Esophagus muscularis mucosa (tissue), 3 donors: ENCODE results near the gene LRRC4C.

Experiments
- CTCF ChIP-seq, 3 experiments: fragments of 200-600 bp in 2 of 3; fragments of 450-650 bp in 1 of 3; sonication (generic) in 2 of 3; IDR thresholded peaks; one replicate each; pipeline ENCODE4 v1.5.1; 2017 to 2019; ENCODE audit warnings: antibody characterized with exemption in 3 of 3, mild to moderate bottlenecking in 2 of 3, moderate library complexity in 1 of 3
- EP300 ChIP-seq: sonication (generic); formaldehyde crosslinking; IDR thresholded peaks from one replicate; pipeline ENCODE4 v1.6.1; 2017; ENCODE audit warnings: antibody characterized with exemption

- TF ChIP-seq CTCF (IDR thresholded peaks at IDR 0.05) = no peak
- no peak for TF ChIP-seq EP300
Observed at GRCh38 chr11:40203606-40204005, 1255.8 kb downstream of the LRRC4C start.
